ENCODE measurements around the gene MYO7A. TPM values are rescaled to one million over a fixed set of nuclear protein-coding genes. Genes with fewer than 3 reads are reported as not detected.

The MYO7A gene
- total and polyA plus RNA-seq, 2 experiments from 2014 or later = 9.8 to 10.1 TPM

DNA sequence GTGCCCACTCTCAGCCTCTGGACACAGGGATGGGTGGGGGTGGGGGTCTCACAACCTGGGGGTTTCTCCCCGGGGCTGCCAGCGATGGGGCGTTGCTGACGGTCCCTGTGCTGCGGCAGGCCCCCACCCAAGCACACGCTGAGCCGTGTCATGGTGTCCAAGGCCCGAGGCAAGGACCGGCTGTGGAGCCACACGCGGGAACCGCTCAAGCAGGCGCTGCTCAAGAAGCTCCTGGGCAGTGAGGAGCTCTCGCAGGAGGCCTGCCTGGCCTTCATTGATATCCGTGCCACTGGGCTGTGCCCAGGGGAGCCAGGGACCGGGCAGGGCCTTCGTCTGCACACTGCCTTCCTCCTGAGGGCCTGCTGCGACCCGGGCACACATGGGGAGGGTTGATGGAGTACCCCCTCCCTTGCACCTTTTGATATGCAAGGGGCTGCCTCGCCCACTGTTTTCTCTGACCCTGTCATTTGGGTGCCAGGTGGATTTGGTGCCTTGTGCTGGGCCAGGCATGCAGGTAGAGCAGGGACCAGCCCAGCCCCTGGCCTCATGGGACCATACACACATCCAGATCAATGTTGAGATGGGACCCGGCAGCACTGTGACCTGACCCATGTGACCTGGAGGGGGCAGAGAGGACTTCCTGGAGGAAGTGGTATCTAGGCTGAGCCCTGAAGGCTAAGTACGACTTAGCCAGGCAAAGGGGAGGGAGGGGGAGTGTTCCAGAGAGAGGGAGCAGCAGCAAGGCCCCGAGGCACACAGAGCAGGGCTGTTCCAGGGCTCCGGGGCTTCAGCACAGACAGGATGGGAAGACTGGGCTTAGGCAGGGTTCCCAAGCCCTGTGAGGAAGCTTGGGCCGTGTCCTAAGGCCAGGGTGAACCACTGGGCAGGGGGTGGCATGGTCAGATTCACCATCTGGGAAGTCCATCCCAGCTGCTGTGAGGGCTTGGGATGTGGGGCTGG is 75.2 kb downstream of the MYO7A start:
- H4K20me1 ChIP-seq (ENCODE audit: insufficient read depth, poor library complexity, severe bottlenecking) = no peaks in the 10 kb centered on the region
- H2AFZ ChIP-seq = no peak overlapping the region
- no peaks in the 10 kb centered on the region for H3K4me1 ChIP-seq (ENCODE audit: insufficient read depth)
- no peak overlapping the region for H3K27ac ChIP-seq
- no peaks in the 10 kb centered on the region for H3K9me3 ChIP-seq (ENCODE audit: low read depth)
- no peak for DNase-seq (ENCODE audit: low spot score)
- H3K9me2 ChIP-seq (replicated peaks; ENCODE audit: insufficient read depth) = no peaks in the 10 kb centered on the region
- no peaks in the 10 kb centered on the region for H3K79me2 ChIP-seq
- H3K27me3 ChIP-seq = no peaks in the 10 kb centered on the region
- WGBS (ENCODE audit: low lambda C conversion rate, missing lambda C conversion rate) = 92% methylated on average over 25 of the region's 25 CpGs
- H3K36me3 ChIP-seq (replicated peaks; ENCODE audit: insufficient read depth, low read depth) = no peaks in the 10 kb centered on the region
- no peak for TF ChIP-seq EZH2phosphoT487 (IDR thresholded peaks at IDR 0.05; ENCODE audit: low read depth, severe bottlenecking, unreplicated experiment)
- TF ChIP-seq EZH2 (IDR thresholded peaks at IDR 0.05; ENCODE audit: borderline replicate concordance) = no peak
- TF ChIP-seq, protein P1, sequence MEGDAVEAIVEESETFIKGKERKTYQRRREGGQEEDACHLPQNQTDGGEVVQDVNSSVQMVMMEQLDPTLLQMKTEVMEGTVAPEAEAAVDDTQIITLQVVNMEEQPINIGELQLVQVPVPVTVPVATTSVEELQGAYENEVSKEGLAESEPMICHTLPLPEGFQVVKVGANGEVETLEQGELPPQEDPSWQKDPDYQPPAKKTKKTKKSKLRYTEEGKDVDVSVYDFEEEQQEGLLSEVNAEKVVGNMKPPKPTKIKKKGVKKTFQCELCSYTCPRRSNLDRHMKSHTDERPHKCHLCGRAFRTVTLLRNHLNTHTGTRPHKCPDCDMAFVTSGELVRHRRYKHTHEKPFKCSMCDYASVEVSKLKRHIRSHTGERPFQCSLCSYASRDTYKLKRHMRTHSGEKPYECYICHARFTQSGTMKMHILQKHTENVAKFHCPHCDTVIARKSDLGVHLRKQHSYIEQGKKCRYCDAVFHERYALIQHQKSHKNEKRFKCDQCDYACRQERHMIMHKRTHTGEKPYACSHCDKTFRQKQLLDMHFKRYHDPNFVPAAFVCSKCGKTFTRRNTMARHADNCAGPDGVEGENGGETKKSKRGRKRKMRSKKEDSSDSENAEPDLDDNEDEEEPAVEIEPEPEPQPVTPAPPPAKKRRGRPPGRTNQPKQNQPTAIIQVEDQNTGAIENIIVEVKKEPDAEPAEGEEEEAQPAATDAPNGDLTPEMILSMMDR (IDR thresholded peaks at IDR 0.05; ENCODE audit: poor library complexity) = no peak
- no peak overlapping the region for H3K4me3 ChIP-seq
- no peak overlapping the region for H3K4me2 ChIP-seq

DNA sequence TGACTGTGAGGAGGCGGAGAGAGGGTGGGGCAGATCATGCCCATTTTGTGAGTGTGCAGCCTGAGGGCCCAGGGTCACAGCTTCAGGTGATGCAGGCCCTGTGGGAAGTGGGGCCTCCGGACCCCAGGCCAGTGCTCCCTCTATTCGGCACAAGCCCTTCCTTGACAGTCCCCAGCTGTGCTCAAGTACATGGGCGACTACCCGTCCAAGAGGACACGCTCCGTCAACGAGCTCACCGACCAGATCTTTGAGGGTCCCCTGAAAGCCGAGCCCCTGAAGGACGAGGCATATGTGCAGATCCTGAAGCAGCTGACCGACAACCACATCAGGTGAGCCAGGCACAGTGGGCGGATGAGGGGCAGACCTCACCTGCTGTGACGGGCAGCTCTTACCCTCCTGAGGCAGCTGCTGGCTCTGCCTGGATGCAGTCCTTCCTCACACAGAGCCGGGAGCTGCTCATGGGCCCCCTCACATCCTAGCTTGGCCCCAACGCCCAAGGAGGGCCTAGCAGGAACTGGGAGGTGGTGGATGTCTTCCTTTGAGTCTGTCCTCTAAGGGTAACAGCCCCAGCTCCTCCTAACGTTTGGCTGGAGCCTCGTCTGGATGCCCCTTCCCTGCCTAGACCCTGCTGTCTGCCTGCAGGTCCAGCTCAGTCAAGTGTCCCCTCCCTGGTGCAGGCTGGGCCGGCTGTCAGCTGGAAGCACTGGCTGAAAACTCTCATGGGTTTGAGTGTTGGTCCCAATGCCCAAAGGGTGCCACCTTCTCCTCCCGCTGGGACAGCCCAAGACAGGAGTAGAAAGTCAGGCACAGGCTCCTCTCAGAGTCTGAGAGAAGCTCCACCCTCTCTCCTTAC is 76.1 kb downstream of the MYO7A start:
- H3K4me2 ChIP-seq = no peak overlapping the region
- H3K27me3 ChIP-seq = no peaks in the 10 kb centered on the region
- no peaks in the 10 kb centered on the region for H4K20me1 ChIP-seq (ENCODE audit: insufficient read depth, poor library complexity, severe bottlenecking)
- 89% methylated on average over 20 of the region's 20 CpGs for WGBS (ENCODE audit: low lambda C conversion rate, missing lambda C conversion rate)
- no peaks in the 10 kb centered on the region for H3K79me2 ChIP-seq
- TF ChIP-seq, protein P1 (IDR thresholded peaks at IDR 0.05; ENCODE audit: poor library complexity) = no peak
- TF ChIP-seq EZH2 (IDR thresholded peaks at IDR 0.05; ENCODE audit: borderline replicate concordance) (no peak), EZH2phosphoT487 (IDR thresholded peaks at IDR 0.05; ENCODE audit: low read depth, severe bottlenecking, unreplicated experiment) (no peak)
- H3K36me3 ChIP-seq (replicated peaks; ENCODE audit: insufficient read depth, low read depth) = no peaks in the 10 kb centered on the region
- H3K4me3 ChIP-seq = no peak overlapping the region
- DNase-seq (ENCODE audit: low spot score) = no peak
- no peak overlapping the region for H3K27ac ChIP-seq
- H2AFZ ChIP-seq = no peak overlapping the region
- H3K4me1 ChIP-seq (ENCODE audit: insufficient read depth) = no peaks in the 10 kb centered on the region
- H3K9me3 ChIP-seq (ENCODE audit: low read depth) = no peaks in the 10 kb centered on the region
- no peaks in the 10 kb centered on the region for H3K9me2 ChIP-seq (replicated peaks; ENCODE audit: insufficient read depth)

DNA sequence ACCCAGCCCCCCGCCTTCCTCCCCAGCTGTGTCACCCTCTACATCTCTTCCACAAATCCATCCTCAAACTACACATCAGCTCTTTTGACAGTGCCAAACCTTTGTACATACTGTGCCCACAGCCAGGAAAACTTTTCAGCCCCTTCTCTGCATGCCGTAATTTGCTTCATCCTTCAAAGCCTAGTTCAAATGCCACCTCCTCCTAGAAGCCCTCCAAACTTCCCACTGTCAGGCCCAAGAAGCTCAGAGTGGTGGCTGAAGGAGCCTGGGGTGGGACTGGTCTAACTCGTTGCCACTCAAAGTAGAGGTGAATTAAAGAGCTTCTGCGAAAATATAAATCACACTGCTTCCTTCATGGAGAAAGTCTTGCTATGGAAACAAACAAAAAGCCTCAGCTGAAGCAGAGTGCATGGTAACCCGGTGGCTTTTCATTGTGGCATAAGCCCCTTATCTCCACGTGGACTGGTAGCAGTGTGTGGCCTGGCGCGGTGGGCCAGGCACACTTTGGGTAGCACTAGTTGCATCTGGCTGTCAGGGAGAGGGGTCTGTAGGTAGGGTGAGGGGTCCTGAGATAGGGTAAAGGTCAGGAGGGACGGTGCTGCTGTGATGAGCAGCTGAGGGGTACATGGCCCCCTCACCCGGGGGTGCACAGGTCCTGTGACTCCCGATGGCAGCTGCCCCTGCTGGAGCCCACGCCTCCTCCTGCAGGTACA is 76.9 kb downstream of the MYO7A start:
- H4K20me1 ChIP-seq (ENCODE audit: insufficient read depth, poor library complexity, severe bottlenecking) = no peaks in the 10 kb centered on the region
- H3K9me3 ChIP-seq (ENCODE audit: low read depth) = no peaks in the 10 kb centered on the region
- H3K9me2 ChIP-seq (replicated peaks; ENCODE audit: insufficient read depth) = no peaks in the 10 kb centered on the region
- H3K4me1 ChIP-seq (ENCODE audit: insufficient read depth) = no peaks in the 10 kb centered on the region
- H3K27ac ChIP-seq = no peak overlapping the region
- H2AFZ ChIP-seq = no peak overlapping the region
- no peaks in the 10 kb centered on the region for H3K79me2 ChIP-seq
- 89% methylated on average over 12 of the region's 12 CpGs for WGBS (ENCODE audit: low lambda C conversion rate, missing lambda C conversion rate)
- no peak overlapping the region for H3K4me3 ChIP-seq
- no peak for DNase-seq (ENCODE audit: low spot score)
- no peaks in the 10 kb centered on the region for H3K36me3 ChIP-seq (replicated peaks; ENCODE audit: insufficient read depth, low read depth)
- H3K4me2 ChIP-seq = no peak overlapping the region
- TF ChIP-seq EZH2phosphoT487 (IDR thresholded peaks at IDR 0.05; ENCODE audit: low read depth, severe bottlenecking, unreplicated experiment) = no peak
- TF ChIP-seq EZH2 (IDR thresholded peaks at IDR 0.05; ENCODE audit: borderline replicate concordance) = no peak
- TF ChIP-seq, protein P1 (IDR thresholded peaks at IDR 0.05; ENCODE audit: poor library complexity) = no peak
- no peaks in the 10 kb centered on the region for H3K27me3 ChIP-seq

Measured in hepatocyte (in vitro differentiated cells).